Measurements from ENCODE around the gene DHODH.

GRCh38 chr16:72027669-72028378, 19.3 kb downstream of the DHODH start:
- no peak for TF ChIP-seq YY1 (IDR thresholded peaks at IDR 0.05; ENCODE audit: insufficient read depth, insufficient read length)
- no peak for TF ChIP-seq SUZ12 (IDR thresholded peaks at IDR 0.05; ENCODE audit: extremely low read depth, insufficient read depth, insufficient read length)

All from NT2/D1 (cell line).